ENCODE results near the gene MCEMP1. TPM values are rescaled to one million over a fixed set of nuclear protein-coding genes. Genes with fewer than 3 reads are reported as not detected.

MCEMP1 gene
- total RNA-seq, 1 experiment from 2014 or later = not detected

DNA sequence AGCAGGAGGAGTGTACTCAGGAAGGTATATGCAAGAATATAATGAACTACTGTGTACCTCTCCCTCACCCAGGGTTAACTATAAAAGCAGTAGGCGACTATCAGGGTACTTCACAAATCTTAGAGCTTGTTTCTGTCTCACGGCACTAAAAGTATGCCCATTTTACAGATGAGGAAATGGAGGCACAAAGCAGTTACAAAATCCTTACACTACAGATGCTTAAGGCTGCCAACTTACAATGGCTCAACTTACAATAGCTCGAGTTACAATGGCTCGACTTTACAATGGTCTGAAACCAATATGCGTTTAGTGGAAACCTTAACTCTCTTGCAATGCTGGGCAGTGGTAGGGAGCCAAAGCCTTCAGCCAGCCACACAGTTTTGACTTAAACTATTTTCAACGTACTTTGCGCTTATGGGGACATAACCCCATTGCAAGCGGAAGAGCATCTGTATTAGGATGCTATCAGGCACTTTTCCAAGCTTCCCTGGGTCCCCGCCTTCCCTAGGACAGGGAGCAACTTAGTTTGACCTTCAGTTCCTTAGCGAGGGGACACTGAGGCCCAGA is 20.9 kb downstream of the MCEMP1 start:
- DNase-seq (ENCODE audit: low read depth) = no peak

DNA sequence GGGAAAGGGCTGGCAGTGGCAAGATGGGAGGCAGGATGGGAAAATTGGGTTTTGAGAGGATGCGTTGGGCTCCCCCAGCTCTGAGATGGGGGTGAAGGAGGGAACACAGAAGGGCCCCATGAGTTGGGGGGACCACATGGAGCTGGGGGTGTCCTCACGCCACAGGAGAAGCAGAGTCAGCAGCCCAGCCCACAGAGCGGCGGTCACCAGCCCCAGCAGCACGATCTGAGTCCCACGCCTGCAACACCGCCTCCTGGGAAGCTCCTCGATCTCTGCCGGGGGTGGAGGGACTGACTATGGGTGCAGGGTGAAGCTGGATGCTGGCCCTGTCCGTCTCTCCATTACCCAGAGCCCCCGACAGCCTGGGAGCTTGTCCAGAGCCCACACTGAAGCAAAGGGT is 21.7 kb downstream of the MCEMP1 start:
- DNase-seq (ENCODE audit: low read depth) = no peak

DNA sequence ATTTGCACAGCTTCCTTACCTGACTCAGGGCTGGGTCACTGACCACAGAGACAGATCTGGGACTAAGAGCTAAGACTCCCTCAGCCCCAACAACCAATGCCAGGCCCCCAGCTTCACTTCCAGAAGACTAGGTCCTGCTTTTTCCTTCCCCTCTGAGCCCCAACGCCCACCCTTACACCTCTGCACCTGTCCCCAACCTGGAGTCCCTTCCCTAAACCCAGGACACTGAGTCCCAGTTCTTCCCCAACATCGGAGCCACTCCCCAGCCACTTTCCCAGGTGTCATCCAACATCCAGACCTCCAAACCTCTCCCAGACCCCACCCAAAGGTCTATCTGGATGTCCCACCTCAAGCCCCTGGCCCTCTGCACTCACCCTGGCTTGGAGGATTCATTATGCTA is 22.1 kb downstream of the MCEMP1 start:
- DNase-seq (ENCODE audit: low read depth) = no peak

DNA sequence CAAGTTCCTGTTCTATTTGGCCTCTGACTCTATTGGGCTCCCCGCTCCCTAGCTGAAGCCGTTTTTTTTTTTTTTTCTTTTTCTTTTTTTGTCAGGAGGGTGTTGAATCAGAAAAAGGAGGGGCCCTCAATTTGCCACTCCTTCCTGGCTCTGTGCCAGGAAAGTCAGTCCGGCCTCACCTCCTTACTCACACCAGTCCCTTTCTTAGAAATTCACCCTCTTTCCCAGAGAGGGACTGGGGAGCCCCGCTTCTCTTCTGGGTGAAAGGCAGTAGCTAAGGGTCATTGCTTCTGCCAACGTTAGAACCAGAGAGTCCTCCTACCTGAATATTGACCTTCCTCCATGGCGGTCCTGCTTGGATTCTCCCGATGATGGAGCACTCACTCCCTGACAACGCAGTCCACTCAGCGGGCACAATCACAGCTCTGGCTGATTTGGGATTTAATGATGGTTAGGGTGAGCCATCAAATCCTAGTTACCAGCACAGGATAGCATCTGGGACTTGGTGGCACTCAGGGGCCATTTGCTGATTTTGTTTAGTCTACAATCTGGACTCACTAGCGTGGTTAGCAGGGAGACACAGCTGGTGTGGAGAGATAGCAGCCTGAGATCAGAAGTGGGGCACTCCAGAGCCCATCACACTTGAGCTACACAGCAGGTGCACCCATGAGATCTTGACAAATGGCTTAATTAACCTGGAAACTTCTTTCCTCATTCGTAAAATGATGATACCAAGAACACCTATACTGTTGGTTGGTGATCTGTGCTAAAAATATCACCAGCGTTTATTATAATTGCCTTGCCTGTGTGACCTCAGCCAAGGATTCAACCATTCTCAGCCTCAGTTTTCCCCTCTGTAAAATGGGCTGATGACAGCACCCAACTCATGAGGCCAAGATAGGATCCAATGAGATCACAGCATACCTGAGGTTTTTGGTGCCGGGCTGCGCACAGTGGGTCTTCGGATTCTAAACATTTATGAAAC is 22.8 kb downstream of the MCEMP1 start:
- no peak for DNase-seq (ENCODE audit: low read depth)

DNA sequence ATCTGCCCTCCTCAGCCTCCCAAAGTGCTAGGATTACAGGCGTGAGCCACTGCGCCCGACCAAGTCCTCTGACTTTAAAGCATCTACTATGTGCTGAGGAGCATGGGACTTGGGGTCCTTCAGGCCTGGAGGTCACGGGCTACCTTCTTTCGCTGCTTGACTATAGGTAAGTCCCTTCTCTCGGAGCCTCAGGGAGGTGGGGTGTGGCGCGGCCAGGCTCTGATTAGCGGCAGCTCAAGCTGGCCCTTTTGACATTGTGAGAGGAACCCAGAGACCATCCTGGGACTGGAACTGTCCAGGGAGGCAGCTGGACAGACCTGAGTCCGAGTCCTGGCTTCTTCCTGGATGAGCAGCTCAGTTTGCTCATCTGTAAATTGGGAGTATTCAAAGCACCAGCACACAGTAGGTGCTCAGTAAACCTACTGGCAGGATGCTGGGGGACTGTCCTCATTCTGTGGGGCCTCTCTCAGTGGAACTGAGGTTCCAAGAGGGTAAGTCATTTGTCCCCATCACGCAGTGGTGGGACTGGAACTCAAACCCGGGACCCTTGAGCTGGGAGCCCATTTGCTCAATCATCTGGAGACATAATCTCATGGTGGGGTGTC is 24.3 kb downstream of the MCEMP1 start:
- no peak for DNase-seq (ENCODE audit: low read depth)

DNA sequence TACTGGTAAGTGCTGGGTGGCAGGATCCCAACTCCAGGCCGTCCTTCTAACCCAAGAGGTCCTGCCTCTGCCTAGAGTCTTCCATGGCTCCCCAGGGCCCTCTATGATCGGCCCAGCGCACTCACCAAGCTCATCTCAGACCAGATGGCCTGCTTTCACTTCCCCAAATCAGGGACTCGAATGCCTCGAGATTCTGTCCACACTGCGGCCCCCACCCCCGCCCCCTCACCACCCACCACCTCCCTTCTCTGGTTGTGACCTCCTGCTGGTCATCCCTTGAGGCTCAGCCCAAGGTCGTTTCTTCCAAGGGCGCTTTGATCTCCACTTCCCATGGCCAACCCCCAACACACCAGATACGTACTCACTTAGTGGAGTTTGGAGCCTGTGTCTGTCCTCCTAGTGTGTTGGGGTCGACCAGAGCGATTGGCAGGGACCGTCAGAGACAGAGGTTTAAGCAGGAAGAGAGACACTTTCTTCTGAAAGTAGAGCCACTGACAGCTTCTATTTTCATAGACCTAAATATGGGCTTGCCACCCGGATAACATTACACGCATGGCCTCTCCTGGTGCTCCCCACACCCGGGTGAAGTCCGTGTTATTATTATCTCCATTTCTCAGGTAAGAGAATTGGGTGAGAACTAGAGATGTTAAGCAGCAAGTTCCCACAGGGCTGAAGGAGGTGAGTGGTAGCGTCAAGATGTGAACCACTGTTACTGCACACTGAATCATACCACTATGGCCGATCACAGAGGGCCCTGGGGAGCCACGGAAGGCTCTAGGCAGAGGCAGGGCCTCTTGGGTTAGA is 25.0 kb downstream of the MCEMP1 start, which contains the start of gene FCER2:
Gene FCER2, minus strand, starts transcription at position 478 of the 804 bp plus-strand sequence. CDS start 2,371 bp downstream, outside the sequence.
- DNase-seq (ENCODE audit: low read depth) = no peak

DNA sequence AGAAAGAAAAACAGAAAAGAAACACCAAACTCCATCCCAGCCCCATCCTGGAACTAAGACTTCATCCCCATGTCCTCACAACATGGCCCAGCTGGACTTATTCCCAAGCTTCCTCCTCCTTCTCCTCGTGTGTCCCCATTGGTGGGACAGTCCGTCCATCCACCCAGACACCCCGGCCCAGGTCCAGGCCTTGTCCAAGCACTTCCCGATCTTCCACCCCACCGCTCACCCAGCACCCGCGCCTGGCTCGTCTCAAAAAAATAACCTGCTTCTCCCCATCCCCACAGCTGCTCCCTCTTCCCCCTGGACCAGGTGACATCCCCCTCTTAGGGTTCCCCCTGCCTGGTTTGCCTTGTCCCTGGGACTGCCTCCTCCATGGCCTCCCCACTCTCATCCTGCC is 26.4 kb downstream of the MCEMP1 start:
- no peak for DNase-seq (ENCODE audit: low read depth)

DNA sequence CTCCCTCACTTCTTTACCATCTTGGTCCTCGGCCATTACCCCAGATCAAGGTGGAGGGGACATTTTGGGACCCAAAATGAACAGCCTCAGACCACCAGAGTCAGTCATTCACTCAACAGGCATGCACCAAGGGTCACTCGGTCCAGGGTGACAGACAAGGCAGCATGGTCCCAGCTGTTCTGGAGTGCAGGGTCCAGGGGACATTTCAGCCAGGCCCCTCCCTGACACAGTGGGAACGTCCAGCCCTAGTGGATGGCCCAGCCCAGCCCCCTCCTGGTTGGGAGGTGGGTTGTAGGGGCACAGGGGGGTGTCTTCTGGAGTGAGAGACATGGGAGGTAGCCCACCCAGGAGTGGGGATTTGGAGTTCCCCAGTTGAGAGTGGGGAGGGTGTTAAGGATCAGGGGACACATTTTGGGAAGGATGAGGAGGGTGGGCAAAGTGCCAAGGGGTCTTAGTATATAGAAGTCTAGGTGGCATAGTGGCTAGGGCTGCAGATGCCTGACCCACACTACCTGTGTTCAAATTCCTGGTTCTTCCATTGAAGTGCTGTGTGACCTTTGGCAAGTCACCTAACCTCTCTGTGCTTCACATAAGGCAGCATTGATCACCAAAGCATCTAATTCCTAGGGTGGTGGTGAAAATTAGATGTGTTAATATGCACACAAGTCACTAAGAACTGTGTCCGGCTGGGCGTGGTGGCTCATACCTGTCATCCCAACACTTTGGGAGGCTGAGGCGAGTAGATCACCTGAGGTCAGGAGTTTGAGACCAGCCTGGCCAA is 27.6 kb downstream of the MCEMP1 start:
- DNase-seq (ENCODE audit: low read depth) = no peak

DNA sequence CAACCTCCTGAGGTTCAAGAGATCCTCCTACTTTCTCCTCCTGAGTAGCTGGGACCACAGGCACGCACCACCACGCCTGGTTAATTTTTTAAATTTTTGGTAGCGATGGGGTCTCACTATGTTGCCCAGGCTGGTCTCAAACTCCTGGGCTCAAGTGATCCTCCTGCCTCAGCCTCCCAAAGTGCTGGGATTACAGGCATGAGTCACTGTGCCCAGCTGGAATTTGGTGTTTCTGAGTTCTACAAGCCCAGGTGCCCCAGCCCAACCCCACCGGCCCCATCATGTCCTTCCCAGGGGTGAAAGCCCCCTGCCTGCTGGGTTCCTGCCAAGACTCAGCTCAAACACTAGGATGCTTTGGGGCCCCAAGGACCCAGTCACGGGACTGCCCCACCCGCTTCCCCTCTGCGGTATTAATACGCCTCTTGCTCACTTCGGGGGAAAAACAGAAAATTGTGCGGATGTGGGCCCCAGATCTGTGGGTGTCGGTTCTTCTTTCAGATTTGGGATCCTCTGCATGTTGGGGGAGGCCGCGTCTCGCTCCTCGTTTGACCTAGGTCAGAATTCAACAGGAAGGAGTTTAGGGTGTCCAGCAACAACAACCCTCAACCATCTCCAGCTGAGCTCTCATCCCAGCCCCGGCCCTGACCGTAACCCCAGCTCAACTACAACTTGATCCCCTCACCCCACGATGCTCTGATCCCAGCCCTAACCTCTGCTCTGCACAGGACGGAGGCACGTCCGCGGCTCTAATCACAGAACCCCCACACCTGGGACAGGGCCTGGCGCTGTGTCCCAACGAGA is 28.7 kb downstream of the MCEMP1 start:
- no peak for DNase-seq (ENCODE audit: low read depth)

DNA sequence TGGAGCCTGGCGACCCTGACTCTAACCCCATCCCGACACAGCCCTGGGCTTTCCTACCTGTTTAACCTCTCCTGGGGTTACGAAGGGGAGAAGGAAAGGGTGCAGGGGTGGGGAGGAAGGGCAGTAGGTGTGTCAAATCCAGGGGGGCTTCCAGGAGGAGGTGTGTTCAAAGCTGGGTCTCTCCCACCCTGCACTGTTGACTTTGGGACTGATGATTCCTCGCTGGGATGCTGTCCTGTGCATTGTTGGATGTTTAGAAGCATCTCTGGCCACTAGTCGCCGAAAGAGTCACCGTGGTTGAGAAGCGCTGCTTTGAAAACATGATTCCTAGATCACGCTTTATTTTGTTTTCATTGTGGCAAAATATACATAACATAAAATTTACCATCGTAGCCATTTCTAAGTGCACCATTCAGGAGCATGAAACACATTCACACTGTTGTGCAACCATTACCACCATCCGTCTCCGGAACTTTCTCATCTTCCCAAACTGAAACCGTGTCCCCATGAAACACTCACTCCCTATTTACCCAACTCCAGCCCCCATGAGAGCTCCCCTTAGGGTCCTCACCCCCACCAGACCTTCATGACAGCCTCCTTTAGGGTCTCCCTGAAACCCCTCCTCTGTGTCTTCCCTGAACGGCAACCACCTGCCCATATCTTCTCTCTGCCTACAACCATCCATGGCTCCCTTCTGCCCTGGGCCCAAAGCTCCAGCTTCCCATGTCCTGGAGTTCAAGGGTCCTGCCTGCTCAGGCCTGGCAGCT is 29.5 kb downstream of the MCEMP1 start:
- no peak for DNase-seq (ENCODE audit: low read depth)

DNA sequence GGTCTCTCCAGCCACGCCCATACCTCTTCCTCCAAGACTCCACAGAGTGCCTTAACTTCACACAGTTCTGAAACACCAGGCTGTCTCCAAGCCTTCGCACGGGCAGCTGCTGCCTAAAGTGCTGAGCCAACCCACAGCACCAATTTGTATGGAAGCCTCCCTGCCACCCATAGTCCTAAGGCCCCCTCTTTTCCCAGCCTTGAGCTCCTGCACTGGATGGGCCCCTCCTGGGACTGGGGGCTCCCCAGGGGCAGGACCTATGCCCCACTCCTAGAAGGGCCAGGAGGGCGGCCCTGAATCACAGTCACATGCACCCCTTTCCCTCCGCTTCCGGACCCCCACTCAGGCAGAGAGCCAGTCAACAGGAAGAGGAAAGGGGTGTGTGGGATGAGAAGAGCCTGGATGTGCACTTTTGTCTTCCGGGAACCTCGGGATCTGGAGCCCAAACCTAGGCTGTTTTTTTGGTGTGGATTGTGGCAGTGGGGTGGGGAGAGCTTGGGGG is 30.1 kb downstream of the MCEMP1 start:
- no peak for DNase-seq (ENCODE audit: low read depth)

DNA sequence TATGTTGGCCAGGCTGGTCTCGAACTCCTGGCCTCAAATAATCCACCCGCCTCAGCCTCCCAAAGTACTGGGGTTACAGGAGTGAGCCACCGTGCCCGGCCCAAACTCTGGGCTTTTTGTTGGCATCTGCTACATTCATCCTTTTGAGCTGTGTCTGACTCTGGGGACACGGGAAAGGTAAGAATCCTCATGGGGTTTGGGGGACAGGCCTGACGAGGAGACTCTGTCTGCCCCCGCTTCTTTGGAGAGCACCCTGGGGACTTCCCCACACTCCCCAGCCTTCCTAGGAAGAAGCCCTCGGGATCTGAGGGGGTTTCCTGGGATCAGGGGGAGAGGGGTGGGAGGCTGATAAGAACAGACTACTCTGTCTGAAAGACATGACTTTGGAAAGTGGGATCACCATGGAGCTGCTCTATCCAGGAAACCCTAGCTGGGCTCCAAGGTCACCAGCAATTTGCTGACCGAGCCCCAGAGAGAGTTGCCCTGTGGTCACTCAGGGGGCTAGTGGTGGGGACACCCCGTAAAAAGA is 33.1 kb downstream of the MCEMP1 start:
- no peak for DNase-seq (ENCODE audit: low read depth)

DNA sequence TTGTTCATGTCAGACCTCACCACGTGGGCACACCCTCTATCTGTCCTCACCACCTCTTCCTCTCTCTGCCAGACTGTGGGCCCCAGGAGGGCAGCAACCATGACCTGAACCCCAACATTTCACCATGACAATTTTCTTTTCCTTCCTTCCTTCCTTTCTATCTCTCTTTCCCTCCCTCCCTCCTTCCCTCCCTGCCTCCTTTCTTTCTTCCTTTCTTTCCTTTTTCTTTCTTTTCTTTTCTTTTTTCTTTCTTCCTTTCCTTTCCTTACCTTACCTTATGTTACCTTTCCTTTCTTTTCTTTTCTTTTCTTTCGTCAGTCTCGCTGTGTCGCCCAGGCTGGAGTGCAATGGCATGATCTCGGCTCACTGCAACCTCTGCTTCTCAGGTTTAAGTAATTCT is 33.7 kb downstream of the MCEMP1 start:
- DNase-seq (ENCODE audit: low read depth) = no peak

DNA sequence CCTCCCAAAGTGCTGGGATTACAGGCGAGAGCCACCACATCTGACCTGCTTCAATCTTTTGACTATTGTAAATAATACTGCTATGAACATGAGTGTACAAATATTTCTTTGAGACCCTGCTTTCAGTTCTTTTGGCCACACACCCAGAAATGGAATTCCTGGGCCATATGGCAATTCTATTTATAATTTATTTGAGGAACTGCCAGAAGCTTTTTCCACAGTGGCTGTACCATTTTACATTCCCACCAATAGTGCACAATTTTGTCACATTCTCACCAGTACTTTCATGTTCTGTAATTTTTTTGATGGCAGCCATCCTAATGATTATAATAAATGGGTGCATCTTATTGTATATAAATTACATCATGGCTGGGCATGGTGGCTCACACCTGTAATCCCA is 38.8 kb downstream of the MCEMP1 start:
- DNase-seq (ENCODE audit: low read depth) = no peak

DNA sequence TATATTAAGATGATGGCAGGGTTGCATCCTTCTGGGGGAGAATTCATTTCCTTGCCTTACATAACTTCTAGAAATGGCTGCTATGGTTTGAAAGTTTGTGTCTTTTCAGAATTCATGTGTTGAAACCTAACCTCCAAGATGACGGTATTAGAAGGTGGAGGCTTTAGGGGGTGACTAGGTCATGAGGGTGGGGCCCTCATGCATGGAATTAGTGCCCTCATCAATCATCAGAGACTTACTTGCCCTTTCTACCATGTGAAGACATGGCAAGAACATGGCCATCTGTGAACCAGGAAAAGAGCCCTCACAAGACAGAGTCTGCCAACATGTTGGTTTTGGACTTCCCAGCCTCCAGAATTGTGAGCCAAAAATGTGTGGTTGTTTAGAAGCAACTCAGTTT is 39.9 kb downstream of the MCEMP1 start:
- DNase-seq (ENCODE audit: low read depth) = no peak

DNA sequence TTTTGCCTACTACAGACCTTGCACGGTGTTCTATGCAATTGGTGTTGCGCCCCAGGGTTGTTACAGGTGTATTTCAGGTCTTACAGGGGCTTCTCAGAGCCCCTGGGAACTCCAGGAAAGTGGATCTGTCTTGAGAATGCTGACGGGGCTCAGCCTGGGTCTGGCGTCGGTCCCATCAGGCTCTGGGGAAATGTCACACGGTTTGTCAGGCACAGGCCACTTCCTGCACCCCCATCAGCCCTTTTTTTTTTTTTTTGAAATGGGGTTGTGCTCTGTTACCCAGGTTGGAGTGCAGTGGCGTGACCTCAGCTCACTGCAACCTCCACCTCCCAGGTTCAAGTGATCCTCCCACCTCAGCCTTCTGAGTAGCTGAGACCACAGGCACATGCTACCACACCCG is 41.8 kb downstream of the MCEMP1 start:
- DNase-seq (ENCODE audit: low read depth) = no peak

DNA sequence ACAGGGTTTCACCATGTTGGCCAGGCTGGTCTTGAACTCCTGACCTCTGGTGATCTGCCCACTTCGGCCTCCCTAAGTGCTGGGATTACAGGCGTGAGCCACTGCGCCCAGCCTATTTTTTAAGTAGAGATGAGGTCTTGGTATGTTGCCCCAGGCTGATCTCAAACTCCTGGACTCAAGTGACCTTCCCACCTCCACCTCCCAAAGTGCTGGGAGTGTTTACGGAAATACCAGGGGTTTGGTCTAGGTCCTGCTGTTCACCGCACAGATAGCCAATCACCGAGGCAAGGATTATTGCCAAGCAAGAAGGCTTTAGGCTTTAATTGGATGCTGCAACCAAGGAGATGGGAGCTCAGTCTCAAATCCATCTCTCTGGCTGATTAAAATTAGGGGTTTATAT is 43.5 kb downstream of the MCEMP1 start:
- no peak for DNase-seq (ENCODE audit: low read depth)

DNA sequence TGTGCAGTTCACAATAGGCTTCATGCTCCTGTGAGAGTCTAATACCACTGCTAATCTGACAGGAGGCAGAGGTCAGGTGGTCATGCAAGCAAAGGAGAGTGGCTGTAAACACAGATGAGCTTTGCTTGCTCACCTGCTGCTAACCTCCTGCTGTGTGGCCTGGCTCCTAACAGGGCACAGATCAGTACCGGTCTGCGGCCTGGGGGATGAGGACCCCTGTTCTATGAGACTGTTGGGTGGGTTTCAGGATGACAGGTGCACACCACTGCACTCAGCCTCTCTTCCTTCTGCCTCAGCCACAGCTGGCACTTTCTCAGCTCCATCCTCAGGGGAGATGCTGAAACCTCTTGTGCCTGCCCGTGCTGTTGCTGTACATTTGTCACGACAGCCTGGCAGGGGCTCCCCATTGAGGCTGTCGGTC is 45.4 kb downstream of the MCEMP1 start:
- no peak for DNase-seq (ENCODE audit: low read depth)

DNA sequence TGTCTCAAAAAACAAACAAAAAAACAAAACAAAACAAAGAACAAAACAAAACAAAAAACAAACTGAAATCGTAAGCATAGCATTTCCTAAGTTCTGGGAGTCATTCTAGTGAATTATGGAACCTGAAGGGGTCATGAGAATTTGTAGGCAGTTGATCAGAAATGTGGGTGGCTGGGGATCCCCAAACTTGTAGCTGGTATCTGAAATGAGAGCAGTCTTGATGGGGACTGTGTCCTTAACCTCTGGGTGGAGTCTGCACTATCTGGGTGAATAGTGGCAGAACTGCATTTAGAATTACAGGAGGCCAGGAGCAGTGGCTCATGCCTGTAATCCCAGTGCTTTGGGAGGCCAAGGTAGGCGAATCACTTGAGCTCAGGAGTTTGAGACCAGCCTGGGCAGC is 48.9 kb downstream of the MCEMP1 start:
- DNase-seq (ENCODE audit: low read depth) = no peak

Data from RPMI7951 (cell line).